Fibroblast of skin of right biceps (primary cell): ENCODE results near the gene MYO1H.
"Not testable (repeated sequence)": the region's sequence is repeated elsewhere in the genome, so short reads cannot be mapped to it uniquely, and the experiment has no call there.

Experiments
- DNase-seq: peaks from one replicate; pipeline ENCODE4 v3.0.0-alpha.2; 2013

The MYO1H gene

DNA sequence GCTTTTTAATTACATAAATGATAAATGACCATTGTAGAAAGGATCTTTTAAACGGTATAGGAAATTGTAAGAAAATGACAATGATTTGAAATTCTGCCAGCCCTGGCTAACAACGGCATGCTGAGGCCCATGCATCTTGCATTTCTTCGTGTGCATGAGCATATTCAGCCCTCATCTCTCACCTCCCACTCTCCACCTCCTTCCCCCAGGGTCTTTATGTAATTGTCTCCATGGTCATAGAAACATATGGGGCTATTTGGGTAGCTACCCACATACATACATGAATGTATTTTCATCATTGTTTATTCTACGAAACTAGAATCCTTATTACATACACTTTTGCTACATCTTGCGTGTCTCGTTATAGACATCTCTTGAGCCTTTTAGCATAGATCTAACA lies 4.5 kb downstream of the MYO1H start:
- DNase-seq: no peak

DNA sequence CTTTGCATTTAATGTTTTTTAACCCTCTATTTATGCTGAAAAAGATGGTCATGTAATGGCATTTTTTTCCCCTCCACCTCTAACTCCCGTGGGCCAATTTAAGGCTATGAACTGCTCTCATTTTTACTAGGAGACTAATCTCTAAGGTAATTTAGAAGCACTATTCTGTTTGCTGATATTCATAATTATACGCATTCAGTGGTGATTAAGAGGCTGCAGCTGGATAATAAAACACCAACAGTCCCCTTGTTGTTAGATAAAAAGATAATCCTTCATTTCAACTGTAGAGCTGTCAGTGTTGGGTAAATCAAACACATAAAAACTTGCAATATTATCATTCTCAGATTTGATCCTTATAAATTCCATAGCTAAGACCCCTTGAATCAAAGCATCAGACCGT lies 8.9 kb downstream of the MYO1H start:
- DNase-seq: no peak

DNA sequence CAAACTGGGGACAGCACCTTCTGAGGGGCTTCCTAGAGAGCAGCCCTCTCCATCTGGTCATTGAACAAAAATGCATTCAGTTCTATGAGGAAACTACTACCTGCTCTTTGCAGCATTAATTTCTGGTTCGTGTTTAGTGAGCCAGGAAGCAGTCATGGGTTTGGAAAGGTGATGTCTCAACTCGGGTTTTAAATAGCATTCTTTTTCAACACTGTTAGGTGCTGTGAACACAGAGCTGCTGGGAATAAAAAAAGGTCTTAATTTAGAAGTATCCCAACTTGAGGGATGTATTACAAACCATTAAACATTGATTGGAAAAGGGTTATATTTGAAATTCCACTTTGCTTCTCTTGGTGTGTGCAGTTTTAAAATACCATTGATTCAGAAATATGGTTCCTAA lies 9.3 kb downstream of the MYO1H start:
- no peak for DNase-seq

DNA sequence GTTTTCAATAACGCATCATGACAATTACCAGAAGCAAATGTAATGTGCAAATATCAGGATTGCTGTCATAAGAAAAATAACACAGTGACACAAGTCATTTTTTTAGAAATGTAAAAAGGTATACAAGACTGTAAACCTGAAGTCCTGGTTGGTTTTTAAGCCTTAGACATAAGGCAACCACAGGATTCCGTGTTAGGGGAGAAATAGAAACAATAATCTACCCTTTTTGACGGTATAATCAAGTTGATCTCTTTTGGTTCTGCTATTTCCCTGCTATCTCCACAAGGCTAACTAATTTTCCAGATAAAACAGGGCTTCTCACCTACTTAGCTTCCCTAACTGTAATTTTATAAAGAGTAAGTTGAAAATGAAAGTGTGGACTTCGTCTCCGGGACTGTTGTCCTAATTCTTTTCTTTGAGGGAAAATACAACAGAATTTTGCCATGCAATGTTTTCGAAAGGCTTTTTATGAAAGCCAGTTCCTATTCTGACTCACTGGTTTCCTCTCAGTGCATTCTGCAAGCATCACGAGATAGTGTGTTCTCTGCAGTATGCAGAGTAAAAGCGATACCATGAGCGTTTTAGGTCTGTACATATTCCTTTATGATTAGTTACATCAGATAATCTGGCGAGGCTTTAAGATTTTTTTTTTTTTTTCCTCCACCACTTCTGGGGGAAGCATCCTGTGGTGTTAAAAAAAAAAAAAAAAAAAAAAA lies 10.6 kb downstream of the MYO1H start:
- no peak for DNase-seq

DNA sequence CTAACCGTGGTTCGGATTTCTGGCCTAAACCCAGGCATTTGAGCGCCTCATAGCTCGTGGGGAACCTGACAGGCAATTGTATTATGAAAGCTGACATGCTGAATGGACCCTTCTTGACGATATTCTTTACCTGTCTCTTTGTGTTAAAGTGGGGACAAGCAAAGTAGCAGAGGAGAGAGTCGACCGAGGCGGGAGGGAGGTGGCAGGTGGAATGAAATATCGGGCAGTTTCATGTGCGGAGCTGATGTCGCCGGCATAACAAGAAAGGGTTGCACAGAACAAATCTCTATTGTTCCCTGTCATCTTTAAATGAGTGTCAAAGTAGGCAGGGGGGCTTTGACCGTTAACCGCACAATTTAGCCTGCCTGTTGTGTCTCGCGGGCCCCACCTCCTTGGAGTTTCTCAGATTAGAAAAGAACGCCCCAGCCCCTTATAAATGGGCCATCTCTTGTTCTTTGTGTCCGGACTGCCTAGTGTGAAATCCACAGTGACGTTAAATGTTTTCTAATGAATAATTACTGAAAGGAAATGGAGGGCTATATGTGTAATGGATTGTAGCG lies 11.5 kb downstream of the MYO1H start:
- no peak for DNase-seq

DNA sequence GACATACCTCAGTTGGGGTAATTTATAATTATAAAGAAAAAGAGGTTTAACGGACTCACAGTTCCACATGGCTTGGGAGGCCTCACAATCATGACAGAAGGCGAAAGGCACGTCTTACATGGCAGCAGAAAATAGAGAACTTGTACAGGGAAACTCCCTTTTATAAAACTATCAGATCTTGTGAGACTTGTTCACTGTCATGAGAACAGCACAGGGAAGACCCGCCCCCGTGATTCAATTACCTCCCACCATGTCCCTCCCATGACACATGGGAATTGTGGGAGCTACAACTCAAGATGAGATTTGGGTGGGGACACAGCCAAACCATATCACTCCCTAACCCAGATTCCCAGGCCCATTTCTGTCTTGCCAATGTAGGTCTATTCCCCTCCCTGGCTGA lies 22.1 kb downstream of the MYO1H start:
- DNase-seq: no peak

DNA sequence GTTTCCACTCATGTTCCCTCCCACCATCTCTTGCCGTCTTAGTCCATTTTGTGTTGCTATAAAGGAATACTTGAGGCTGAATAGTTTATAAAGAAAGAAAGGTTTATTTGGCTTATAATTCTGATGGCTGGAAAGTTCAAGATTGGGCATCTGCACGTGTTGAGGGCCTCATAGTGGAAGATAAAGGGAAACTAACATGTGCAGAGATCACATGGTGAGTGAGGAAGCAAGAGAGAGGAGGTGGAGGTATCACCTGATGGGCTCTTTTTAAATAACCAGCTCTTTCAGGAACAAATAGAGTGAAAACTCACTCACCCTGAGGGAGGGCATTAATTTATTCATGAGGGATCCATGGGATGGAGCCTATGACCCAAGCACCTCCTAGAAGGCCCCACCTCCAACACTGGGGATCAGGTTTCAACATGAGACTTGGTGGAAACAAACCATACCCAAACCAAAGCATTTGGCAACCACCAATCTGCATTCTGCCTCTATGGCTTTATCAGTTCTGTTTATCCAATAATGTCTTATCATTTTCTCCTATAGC lies 29.5 kb downstream of the MYO1H start:
- DNase-seq: no peak

DNA sequence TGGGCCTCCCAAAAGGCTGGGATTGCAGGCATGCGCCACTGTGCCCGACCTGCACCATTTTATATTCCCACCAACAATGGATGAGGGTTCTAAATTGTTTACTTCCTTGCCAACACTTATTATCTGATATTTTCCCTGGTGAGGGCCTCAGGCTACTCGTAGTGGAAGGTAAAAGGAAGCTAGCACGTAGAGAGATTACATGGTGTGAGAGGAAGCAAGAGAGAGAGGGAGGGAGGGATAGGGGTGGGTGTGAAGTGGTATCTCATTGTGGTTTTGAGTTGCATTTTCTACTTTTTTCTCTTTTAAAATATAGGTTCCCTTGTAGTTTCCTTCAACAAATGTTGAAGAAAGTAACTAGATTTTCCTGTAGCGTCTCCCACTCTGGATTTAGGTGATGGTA lies 30.9 kb downstream of the MYO1H start:
- no peak for DNase-seq

DNA sequence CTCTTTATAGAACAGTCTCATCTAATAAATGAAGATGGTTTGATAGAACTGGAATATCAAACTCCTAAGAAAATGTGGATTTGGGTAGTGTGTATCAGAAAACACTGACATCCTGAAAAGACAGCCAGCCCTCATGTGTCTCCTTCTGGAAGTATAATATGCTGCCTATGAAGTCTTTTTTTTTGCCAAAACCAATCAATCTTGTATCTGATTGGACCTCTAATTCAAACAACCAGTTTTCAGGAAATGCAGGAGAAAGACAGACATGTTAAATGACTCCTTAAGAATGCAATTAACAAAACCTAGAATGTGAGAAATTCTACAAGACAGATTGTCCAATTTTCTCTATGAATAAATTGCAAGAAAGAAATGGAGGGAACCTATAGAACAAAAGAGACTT lies 34.3 kb downstream of the MYO1H start:
- no peak for DNase-seq

DNA sequence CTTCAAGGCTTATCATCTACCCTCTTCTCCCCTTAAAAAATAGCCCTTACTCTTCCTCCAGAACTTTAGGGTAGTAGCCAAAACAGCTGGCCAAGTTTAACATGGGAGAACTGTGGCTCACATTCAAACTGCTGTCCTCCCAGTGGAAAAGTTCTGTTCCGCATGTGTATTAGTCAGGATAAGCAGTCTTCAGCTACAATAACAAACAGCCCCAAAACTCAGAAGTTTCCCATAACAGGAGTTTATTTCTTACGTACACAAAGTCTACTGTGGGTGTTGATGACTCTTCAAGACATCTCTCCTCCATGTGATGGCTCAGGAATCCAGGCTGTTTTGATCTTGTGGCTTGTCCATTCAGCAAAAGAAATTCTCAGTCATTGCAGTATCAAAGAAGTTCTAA lies 35.5 kb downstream of the MYO1H start:
- DNase-seq: no peak

DNA sequence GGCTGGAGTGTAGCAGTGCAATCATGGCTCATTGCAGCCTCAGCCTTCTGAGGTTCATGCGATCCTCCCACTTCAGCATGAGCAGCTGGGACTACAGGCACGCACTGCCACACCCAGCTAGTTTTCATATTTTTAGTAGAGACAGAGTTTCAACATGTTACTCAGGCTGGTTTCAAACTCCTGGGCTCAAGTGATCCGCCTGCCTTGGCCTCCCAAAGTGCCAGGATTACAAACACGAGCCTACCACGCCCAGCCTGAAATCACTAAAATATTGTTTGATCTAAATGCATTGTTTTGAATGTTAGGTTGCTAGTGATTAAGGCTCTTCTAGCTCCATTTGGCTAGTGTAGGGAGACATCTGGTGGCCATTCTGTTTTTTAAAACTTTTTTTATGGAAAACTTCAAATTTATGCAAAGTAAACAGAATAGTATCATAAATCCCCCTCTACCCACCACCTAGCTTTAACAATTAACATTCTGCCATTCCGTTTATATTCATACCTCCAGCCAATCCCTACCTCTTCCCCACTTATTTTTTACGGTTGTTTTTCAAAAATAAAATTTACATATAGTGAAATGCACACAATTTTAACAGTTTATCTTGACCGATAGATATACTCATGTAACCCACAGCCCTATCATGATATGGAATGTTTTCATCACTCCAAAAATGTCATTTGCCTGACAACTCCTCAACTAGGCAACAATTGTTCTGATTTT lies 37.8 kb downstream of the MYO1H start:
- DNase-seq: peak; percentile 33

DNA sequence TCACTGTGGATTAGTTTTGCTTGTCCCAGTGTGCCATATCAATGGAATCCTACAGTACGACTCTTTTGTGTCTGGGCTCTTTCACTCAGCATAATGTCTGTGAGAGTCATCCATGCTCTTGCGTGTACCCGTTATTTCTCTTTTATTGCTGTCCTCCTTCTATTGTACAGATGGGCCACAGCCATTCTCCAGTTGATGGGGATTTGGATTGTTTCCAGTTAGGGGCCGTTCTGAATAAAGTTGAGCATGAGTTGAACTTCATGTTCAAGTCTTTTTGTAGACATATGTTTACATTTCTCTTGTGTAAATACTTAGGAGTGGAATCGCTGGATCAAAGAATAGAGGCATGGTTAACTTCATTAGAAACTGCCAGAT lies 38.3 kb downstream of the MYO1H start:
- no peak for DNase-seq

DNA sequence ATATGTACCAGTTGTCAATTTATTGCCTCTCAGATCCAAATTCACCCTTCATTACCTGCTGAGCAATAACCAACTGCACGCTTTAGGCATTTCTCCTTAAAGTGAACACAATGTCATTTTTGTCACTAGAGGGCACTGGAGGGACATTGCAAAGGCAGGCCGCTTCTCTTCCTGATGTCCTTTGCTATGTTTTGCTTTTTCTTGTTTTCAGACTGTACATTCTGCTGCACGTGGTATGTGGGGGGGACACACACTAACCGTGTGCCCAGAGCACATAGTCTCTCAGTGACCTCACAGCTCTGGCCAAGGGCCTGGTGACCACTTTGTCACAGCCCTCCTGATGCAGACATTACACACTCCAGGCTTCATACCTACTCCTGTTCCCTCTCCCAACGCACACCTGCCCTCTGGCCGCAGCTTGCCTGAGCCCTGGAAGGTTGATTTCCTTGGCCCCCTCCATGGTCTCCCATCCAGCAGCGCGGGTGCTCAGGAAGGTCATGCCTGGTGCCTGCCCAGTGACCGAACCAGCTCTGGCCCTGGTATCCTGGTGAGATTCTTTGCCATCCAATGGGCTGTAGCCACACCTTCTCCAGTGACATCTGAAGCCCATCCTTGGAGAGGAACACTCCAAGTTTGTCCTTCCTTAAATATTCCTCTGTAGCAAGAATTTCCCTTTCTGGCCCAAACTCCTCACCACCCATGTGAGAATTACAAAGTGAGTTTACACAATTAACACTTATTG lies 39.9 kb downstream of the MYO1H start:
- peak; percentile 34 for DNase-seq

DNA sequence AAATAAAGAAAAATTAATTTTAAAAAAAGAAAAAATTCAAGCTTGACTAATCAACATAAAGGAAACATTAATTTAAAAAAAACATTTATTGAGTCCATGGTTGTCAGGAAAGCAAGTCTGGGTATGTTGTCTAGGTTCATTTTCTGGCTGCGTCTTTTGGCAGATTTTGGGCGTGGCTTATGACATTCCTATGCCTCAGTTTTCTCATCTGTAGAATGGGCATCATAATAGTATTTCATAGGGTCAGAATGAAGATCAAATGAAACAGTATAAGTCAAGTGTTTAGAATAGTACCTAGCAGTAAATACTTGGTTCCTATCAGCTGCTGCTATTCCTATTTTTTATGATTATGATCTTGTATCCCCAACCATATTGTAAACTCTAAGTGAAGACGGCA lies 40.5 kb downstream of the MYO1H start:
- DNase-seq: no peak

DNA sequence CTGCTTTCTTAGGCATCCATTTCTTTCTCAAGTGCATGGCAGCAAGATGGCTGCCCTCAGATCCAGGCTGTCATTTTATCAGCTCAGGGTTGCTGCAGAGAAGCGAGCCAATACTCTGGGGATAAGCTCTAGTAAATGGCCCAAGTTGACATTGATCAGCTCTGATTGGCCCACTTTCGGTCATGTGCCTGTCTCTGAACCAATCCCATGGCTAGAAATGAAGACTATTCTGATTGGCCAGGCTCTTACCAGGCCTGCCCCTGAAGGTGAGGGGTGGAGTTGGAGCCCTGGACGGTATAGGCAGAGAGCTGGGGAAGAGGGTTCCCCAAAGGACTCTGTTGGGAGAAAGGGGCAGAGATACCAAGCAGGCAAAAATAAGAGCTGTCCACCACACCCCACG lies 41.4 kb downstream of the MYO1H start:
- DNase-seq: no peak

DNA sequence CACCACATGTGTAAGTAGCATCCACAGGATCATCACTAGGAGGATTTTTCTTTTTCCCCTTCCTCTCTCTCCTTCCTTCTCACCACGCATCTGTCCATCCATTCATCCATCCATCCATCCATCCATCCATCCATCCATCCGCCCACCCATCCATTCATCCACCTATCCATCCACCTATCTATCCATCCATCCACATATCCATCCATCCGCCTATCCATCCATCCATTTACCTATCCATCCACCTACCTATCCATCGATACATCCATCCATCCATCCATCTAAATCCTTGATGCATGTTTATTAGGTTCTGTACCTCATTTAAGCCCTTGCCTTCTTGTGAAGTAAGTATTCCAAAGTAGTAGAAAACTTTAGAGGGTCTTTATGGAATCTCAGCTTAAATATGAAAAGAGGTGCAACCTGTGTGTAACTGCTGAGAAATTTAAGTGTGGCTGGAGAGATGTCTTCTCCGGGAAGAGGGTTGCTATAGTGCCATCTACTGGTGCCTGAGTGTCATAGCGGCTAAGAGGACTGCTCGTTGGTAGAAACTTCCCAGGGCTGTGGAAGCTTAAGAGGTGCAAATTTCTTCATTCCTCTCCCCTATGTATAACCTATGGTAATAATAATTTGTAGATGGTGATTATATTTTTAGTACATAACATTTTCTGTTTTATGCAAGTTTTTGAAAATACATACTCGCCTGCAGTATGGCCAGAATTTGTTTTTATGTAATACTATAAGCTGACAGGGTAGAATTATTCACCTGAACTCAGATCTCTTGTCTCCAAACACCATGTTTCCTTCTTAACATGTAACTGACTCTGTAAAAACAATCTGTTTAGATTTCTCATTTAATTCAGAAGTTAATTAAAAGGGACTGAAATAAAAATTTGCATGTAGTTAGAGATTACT lies 46.0 kb downstream of the MYO1H start:
- DNase-seq: peak; percentile 44

DNA sequence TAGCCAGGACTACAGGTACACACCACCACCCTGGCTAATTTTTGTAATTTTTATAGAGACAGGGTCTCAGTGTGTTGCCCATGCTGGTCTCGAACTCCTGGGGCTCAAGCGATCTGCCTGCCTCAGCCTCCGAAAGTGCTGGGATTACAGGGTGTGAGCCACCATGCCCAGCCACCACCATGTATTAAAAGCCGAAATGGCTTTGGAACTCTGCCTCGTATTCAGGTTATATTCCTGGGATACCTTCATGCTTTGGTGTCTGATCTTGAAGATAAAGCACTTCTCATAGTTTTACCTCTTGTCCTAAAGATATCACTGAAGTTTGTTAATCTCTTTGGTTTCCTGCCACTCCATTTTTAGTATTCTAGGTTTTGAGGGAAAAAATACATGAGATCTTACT lies 47.2 kb downstream of the MYO1H start:
- no peak for DNase-seq

DNA sequence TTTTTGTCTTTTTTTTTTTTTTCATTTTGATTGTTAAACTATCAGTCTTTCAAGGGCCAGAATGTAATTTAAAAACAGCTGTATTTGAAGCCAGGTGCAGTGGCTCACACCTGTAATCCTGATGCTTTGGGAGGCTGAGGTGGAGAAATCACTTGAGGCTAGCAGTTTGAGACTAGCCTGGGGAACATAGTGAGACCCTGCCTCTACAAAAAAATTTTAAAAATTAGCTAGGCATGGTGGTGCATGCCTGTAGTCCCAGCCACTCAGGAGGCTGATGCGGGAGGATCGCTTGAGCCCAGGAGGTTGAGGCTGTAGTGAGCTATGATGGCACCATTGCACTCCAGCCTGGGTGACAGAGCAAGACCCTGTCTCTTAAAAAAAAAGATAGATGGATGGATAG lies 57.1 kb downstream of the MYO1H start:
- not testable (repeated sequence) for DNase-seq

DNA sequence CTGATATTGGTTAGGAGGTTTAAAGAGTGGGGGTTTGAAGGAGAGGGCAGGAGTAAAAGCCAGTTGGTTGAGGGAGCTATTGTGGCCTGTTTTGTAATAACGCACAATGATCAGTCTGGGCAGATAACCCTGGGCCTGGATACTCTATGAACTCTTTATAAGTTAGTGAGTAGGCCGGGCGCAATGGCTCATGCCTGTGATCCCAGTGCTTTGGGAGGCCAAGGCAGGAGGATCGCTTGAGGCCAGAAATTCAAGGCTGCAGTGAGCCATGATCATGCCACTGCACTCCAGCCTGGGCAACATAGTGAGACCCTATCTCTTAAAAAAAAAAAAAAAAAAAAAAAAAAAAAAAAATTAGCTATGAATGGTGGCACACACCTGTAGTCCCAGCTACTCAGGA lies 58.4 kb downstream of the MYO1H start:
- not testable (repeated sequence) for DNase-seq

DNA sequence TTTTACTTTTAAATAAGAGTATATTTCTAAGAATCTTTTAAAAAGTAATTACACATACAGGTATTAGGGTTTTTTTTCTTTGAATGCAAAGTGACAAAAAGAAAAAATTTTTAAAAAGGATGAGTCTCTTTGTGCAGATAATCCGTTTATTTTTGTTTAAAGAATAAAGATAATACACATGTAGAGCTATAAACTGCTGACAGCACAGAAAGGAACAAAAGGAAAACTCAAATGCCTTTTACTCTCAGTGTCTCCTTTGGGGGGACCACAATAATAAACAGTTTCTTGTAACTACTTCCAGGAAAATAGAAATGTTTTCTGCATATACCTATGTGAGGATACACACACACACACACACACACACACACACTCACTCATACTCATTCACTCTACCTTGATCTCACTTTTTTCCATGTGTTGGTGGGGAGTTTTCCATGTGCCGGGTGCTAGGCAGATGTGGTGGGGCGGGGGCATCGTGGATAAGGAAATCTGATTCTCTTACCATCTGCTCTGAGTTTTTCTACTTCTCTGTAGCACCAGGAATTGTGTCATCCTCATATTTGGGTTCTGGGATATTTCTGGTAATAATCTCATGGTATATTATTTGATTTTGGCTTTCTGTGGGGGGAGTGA lies 71.3 kb downstream of the MYO1H start:
- DNase-seq: no peak

DNA sequence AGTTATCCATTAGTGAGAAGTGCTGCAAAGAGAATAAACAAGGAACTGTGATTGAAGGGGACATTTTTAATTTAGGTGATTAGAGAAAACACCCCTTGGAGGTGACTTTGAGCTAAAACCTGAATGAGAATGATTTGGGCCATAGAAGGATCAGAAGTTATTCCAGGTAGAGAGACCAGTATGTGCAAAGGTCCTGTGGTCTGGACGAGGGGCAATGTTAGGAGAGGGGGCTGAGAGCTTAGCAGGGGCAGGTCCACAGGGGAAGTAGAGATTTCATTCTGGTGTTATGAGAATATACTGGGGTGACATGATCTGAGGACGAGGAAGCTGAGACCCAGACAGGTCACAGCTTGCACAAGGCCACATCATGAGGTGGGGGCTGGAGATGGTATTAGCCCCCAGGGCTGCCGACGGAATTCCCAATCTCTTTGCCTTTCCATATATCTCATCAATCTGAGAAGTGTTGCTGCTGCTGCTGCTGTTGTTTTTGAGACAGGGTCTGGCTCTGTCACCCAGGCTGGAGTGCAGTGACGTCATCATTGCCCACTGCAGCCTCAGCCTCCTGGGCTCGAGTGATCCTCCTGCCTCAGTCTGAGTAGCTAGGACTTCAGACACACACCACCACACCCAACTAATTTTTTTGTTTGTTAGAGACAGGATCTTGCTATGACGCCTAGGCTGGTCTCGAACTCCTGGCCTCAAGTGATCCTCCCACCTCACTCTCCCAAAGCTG lies 73.8 kb downstream of the MYO1H start:
- DNase-seq: peak; percentile 35
